Peyer's patch (tissue), 4 donors: ENCODE measurements around the gene CPED1.

Source experiments
- CTCF ChIP-seq, 6 experiments: fragments of 450-650 bp in 4 of 6; fragments of 200-600 bp in 2 of 6; sonication (generic) in 1 of 6; IDR thresholded peaks; one replicate each; pipeline ENCODE4 v1.5.1; 2017 to 2019; ENCODE audit warnings: antibody characterized with exemption in 6 of 6, mild to moderate bottlenecking in 3 of 6, moderate library complexity in 1 of 6
- POLR2A ChIP-seq, 2 donors: fragments of 450-650 bp; IDR thresholded peaks; one replicate each; pipeline ENCODE4 v1.5.1; 2017; ENCODE audit warnings: antibody characterized with exemption in 2 of 2, mild to moderate bottlenecking in 2 of 2, moderate library complexity in 2 of 2

- TF ChIP-seq POLR2A (IDR thresholded peaks at IDR 0.05) (no peak), CTCF (IDR thresholded peaks at IDR 0.05) (no peak)
Observed at GRCh38 chr7:121323515-121324302, 335.2 kb downstream of the CPED1 start.
